NCI-H2196 treated with DMSO at 0.1 percent for 48 hours (cell line): ENCODE results near the gene SEC14L3.
A peak's percentile ranks its signal among the peaks of the same experiment; 100 is the strongest.

ENCODE experiments used
- DNase-seq: peaks from one replicate; lab custom pipeline; 2025; ENCODE audit not compliant: unreplicated experiment; lab: John Stamatoyannopoulos, UW

SEC14L3 gene

DNA sequence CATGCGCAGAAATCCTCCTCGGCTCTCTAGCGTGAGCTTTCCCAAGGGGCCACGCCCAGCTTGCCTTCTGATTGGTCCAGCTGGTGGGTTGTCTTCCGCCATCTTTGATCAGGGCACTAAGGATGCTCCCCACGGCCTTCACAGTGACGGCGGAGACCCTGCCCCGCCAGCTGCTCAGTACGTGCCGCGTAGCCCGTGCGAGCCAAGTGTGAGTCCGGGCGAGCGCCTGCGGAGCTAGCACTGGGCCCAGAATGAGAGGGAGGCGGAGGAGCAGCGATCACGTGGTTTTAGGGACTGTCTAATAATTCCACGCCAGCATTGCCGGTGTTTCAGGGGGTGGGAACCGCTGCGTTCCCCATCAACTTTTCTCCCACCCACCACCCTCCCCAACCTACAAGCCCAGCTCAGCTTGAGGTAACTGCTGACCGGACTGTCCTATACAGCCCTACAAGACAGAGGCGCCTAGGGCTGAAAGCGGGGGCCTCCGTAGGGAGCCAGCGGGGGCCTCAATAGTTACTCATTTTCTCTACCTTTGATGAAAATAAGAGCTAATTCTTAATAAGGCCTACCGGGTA is 47.8 kb downstream of the SEC14L3 start:
- peak; percentile 93 for DNase-seq

DNA sequence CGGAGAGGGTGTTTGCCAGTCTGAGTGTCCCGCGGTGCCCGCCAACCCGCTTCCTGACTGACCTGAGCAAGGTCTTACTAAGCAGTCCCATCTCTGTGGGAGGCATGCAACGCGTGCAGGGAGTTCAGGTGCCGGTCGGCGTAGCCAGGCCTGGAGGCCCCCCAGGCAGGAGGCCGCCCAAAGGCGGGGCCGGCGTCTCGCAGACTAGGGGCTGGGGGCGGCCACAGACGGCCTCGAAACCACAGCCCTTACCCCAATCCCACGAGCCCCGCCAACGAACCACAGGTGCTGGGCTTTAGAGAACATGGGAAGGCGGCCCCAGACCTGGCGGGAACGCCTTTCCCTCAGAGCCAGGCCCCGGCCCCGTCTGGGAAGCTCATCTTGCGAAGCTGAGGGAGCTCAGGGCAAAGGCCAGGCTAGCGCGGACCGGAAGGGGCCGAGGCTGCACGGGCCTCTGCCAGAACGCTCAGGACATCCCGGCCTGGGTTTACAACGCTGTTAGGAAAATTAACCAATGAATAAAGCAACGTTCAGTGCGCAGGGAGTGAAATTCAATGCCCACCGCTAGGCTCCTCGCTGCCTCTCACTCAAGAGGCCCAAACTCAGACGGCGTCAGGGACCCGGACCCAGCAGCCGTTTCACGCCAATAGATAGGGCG is 48.4 kb downstream of the SEC14L3 start:
- no peak for DNase-seq

DNA sequence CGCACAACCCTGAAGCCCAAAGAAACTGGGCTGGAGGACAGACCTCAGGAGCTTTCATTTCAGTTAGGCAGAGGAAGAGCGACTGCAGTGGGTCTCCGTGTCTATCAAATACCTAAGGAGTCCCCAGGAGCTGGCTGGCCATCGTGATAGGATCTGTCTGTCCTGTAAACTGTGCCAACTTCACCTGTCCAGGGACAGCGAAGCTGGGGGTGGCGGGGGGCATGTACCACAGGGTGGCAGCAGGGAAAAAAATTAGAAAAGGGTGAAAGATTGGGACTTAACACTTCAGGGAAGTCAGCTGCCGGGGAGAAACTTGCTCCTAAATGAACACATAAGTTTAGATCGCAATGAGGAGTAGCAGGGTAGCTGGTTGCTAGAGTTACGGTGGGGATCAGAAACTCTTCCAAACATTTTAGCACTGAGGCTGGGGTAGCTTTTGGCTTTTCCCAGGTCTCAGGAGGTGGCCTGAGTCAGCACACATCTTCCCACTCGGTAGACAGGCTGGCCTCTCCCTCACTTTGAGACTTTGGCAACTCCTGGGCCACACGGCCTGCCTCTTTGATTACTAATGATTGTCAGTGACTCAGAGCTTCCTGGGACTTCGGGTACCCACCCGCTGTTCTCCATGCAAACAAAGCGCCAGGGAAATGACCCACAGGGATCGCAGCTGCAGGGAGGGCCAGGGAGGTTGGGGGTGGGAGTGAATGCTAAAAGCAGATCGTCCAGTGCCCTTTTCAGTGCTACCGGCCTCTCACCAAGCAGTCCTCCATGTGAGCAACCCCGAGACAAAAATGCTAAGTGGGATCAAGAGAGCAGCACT is 49.1 kb downstream of the SEC14L3 start:
- DNase-seq, result no peak

DNA sequence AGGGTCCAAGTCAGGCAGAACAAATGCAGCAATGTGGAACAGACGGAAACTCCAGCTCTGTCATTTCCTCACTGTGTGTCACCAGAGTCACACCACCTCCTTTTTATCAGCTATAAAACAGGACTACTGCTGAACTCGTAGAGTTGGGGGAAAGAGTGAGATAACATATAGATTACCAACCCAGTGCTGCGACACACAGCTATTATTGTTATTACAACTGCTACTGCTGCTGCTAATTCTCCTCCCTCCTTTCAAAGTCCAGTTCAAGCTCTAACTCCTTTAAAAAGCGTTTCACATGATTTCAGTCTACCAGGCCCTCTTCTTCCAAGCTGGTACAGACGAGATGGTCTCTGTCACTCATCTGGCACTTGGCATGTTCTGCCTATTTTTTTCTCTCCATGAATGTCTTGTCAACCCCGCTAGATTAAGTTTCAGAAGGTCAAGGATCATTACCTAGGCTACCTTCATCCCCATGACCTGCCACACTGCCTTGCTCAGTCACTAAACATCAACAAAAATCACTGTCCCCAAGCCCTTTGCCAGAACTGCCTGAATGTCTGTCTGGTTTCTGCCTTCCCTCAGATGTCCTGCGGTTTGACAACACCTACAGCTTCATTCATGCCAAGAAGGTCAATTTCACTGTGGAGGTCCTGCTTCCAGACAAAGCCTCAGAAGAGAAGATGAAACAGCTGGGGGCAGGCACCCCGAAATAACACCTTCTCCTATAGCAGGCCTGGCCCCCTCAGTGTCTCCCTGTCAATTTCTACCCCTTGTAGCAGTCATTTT is 49.9 kb downstream of the SEC14L3 start:
- no peak for DNase-seq

DNA sequence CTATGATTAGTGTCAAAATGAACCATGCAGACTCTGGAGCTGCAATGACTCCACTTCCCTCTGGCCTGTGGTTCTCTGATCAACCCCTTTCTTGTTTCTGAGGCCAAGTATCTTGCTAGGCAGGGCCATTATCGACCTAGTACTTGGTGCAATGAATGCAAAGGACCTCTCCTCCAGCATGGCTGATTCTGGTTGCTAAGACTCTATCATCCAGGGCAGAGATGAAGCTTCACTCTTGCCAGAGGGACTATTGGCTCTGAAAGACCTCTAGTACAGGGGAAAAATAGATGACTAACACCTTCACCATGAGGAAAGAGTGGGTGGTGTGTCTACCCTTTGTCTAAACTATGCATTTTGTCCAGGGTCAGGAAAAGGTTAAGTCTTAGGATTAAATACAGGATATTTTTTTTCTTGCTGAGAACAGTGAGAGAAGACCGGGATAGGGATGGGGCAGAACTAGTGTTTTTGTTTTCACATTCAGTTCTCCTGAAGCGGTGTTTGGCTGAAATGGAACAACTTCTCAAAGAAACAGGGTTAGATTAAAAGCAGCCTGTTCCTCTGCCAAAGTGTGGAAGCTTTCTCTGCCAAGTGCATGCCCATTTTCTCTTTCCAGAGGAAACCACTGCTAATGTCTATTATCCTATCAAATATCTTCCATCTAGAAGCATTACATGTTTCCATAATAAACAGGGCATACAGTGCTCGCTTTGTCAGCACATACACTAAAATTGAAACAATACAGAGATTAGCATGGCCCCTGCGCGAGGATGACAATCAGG is 51.3 kb downstream of the SEC14L3 start:
- DNase-seq, result no peak

DNA sequence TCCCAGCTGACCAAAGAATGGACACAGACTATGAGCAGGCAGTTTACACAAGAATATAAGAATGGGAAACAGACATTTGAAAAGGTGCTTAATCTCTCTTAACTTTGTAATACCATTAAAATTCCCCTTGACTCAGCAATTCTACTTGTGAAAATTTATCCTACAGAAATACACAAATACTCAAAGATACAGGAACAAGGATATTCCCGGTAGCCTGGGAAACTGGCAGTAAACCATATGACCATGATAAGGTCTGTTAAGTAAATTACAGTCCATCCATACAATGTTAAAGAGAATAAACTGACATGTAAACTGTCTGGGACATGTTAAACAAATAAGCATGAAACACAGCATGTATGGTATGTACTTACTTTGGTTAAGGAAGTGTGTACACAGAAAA is 55.0 kb downstream of the SEC14L3 start:
- DNase-seq, result no peak

DNA sequence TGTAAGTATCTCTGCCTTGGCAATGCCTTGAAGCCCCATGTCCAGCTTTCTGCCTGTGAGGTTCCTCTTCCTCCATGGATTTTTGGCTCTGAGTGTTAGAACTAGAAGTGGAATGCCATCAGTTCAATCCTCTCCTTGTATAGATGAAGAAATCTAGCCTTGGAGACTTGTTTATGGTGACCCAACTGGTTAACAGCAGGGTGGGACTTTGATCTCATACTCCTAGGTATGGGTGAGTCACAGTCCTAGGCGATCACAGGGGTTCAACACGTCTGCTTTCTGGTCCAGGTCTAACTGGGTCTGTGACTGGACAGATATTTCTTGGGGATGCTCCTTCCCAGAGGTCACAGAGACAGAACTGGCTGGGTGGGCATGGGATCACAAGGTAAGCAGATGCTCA is 55.4 kb downstream of the SEC14L3 start:
- no peak for DNase-seq

DNA sequence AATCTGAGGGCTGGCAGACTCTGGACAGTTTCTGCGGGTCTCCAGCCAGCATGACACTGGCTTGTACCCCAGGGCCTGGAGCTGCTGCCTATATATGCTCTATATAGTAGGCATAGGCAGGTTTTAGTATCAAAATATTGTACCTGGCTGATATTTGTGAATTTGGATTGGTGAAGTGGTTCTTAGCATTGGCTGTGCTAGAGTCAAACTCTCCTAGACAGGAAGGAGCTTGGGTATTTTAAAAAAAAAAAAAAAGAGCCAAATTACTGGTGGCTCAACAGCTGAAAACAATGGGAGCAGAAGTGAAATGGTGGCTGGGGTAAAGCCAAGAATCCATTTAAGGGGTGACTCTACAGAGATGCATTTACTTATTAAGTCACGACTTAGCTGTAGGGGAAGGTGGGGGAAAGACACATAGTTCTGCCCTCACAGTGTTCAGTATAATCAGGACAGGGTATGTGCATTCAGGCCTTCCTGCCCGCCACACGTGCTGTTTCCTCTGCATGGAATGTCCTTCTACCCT is 57.2 kb downstream of the SEC14L3 start:
- no peak for DNase-seq

DNA sequence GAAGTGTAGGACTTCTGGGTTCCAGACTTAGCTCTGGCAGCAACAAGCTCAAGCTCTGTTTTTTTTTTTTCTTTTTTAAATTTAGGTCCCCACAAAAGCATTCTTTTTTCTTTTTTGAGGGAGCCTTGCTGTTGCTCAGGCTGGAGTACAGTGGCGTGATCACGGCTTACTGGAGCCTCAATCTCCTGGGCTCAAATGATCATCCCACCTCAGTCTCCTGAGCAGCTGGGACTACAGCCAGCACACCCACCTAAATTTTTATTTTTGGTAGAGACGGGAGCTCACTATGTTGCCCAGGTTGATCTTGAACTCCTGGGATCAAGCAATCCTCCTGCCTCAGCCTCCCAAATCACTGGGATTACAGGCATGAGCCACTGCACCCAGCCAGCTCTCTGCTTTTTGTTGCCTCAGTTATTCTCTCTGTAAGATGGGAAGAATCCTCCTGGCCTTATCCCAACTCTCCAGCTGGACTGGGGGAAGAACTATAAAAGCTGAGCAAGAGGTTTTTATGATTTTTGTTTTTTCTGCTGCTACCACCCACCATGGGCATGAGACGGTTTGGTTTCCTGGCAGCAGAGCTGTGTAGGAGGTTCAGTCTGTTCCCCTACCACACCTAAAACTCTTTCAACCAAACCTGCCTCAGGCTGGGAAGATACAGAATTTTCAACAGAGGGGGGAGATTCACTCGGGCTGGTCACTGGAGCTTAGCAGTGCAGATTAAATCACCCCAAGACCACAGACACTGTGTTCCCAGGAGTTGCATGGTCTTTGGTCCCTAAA is 57.9 kb downstream of the SEC14L3 start:
- no peak for DNase-seq

DNA sequence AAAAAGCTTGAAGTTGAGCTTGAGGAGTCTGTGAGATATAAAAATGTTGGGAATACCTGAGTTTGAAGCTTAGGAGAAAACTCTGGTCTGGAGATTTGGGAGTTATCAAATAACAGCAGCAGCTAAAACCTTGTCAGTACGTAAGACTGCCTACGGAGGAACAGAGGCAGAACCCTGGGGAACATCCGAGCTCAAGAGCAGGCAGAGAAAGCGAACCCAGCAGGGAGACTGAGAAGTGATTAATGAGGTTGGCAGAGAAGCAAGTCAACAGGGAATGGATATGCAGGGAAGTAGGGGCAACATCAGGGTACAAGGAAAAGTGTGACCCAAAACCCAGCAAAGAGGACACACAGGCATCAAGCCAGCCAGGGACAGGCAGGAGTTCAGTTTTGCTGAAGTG is 58.8 kb downstream of the SEC14L3 start:
- DNase-seq, result no peak

DNA sequence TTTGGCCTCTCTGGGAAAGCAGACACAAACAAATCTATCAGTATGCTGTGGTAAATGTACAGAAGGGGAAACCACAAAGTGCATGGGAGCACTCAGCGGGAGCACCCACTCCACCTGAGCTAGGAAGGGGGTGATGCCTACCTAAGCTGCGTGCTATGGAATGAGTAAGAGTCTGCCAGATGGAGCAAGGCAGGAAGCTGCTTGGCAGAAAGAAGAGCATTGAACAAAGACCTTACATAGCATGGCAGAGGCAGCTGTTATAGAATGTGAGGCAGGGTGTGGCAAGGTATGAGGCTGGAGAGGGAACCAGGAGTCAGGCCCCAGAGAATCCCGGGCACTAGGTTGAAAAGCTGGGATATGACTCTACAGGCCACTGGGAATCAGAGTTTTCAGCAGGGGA is 60.0 kb downstream of the SEC14L3 start:
- DNase-seq, result no peak
